Measurements from ENCODE around the gene TUBB. TPM values are rescaled to one million over a fixed set of nuclear protein-coding genes. Genes with fewer than 3 reads are reported as not detected.

The TUBB gene
- total and polyA plus RNA-seq, 2 donors (not counting 1 experiment from before 2014, with no cell fraction given): 102 to 295 TPM

DNA sequence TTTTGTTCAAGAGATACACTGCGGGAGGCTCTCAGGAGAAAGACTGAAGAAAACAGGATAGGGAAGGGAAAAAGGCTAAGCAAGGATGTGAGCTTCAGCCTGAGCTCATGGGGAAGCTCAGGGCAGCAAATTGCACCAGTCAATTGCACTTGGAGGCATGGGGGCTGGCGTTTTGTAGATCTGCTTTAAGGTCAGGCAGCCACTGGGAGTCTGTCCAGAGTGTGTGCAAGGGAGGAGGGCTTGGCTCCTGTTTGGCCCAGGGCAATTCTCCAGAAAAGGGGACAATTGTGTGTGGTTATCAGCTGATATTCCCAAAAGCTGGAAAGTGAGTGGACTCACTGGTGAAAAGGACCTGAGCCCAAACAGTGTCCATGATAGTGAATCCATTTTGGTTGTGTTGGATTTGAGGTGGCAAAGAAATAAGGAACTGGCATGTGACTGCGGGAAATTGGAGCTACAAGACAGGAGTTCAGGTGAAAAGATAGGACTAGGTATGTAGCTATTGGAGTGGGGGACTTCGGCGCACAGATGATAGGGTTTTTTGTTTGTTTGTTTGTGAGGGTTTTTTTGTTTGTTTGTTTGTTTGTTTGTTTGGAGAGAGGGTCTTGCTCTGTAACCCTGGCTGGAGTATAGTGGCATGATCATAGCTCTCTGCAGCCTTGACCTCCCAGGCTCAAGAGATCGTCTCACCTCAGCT lies 46.5 kb downstream of the TUBB start:
- peaks cover 4 to 9% of the 10 kb centered on the region in 2 donors for H3K4me1 ChIP-seq (ENCODE audit: control insufficient read depth in 2 of 2, insufficient read depth in 2 of 2, low read length in 2 of 2)
- H3K27ac ChIP-seq (ENCODE audit: low read length in 2 of 2): no peak overlapping the region
- DNase-seq (no peak), ATAC-seq (ENCODE audit: low read depth) (no peak)
- POLR2A ChIA-PET: no interaction called here
- no peak overlapping the region for H3K4me2 ChIP-seq (replicated peaks; ENCODE audit: low read depth, low read length, poor library complexity, severe bottlenecking)
- no peaks in the 10 kb centered on the region for H3K9me3 ChIP-seq (ENCODE audit: control extremely low read depth in 1 of 3, control insufficient read depth in 2 of 3, insufficient read depth in 1 of 3, low read length in 2 of 3)
- H3K27me3 ChIP-seq (replicated peaks in 1 of 4; ENCODE audit: control extremely low read depth in 1 of 4, control insufficient read depth in 3 of 4, insufficient read depth in 4 of 4, low read length in 3 of 4): peaks cover 0 to 6% (median 0%) of the 10 kb centered on the region in 4 experiments
- H3K9ac ChIP-seq (ENCODE audit: low read length): no peak overlapping the region
- no peak overlapping the region for H3K4me3 Mint-ChIP-seq
- no peak overlapping the region for H2AFZ ChIP-seq (ENCODE audit: insufficient read depth, low read depth, low read length, poor library complexity, severe bottlenecking)
- peaks cover 4% of the 10 kb centered on the region for H3K9me3 Mint-ChIP-seq (ENCODE audit: insufficient read depth)
- H3K36me3 ChIP-seq (replicated peaks in 1 of 2; ENCODE audit: control extremely low read depth in 1 of 2, control insufficient read depth in 1 of 2, extremely low read depth in 1 of 2, insufficient read depth in 2 of 2, low read length in 1 of 2): no peaks in the 10 kb centered on the region
- WGBS (ENCODE audit: insufficient coverage): 91% methylated on average over 6 of the region's 6 CpGs
- TF ChIP-seq EZH2 (IDR thresholded peaks at IDR 0.05; ENCODE audit: borderline replicate concordance, insufficient read depth, low read depth, low read length, poor library complexity, severe bottlenecking): no peak
- TF ChIP-seq, protein P1, sequence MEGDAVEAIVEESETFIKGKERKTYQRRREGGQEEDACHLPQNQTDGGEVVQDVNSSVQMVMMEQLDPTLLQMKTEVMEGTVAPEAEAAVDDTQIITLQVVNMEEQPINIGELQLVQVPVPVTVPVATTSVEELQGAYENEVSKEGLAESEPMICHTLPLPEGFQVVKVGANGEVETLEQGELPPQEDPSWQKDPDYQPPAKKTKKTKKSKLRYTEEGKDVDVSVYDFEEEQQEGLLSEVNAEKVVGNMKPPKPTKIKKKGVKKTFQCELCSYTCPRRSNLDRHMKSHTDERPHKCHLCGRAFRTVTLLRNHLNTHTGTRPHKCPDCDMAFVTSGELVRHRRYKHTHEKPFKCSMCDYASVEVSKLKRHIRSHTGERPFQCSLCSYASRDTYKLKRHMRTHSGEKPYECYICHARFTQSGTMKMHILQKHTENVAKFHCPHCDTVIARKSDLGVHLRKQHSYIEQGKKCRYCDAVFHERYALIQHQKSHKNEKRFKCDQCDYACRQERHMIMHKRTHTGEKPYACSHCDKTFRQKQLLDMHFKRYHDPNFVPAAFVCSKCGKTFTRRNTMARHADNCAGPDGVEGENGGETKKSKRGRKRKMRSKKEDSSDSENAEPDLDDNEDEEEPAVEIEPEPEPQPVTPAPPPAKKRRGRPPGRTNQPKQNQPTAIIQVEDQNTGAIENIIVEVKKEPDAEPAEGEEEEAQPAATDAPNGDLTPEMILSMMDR (IDR thresholded peaks at IDR 0.05): no peak
- H4K20me1 ChIP-seq (ENCODE audit: control insufficient read depth, insufficient read depth, low read length, poor library complexity, severe bottlenecking): no peaks in the 10 kb centered on the region
- H3K27me3 Mint-ChIP-seq: peaks cover 35% of the 10 kb centered on the region
- CTCF ChIA-PET: interaction anchor here (1.1 to 1.6 kb wide), 2 partner anchors 62 to 324 kb away, joined by 3 read pairs; no protein-coding TSS in a partner anchor
- no peaks in the 10 kb centered on the region for H3K79me2 ChIP-seq (ENCODE audit: control insufficient read depth, insufficient read depth, low read length)
- H3K27ac Mint-ChIP-seq: peak overlapping the region; percentile 3
- H3K4me1 Mint-ChIP-seq: peaks cover 15% of the 10 kb centered on the region
- intact Hi-C loops (cut with micrococcal nuclease): no loop called here
- no peak overlapping the region for H3K4me3 ChIP-seq (ENCODE audit: control extremely low read depth in 1 of 5, extremely low read depth in 1 of 5, insufficient read depth in 1 of 5, low read depth in 2 of 5, low read length in 4 of 5)

All from B cell (primary cell).